Measurements from ENCODE around the gene IL19.
A peak's percentile ranks its signal among the peaks of the same experiment; 100 is the strongest.

DNA sequence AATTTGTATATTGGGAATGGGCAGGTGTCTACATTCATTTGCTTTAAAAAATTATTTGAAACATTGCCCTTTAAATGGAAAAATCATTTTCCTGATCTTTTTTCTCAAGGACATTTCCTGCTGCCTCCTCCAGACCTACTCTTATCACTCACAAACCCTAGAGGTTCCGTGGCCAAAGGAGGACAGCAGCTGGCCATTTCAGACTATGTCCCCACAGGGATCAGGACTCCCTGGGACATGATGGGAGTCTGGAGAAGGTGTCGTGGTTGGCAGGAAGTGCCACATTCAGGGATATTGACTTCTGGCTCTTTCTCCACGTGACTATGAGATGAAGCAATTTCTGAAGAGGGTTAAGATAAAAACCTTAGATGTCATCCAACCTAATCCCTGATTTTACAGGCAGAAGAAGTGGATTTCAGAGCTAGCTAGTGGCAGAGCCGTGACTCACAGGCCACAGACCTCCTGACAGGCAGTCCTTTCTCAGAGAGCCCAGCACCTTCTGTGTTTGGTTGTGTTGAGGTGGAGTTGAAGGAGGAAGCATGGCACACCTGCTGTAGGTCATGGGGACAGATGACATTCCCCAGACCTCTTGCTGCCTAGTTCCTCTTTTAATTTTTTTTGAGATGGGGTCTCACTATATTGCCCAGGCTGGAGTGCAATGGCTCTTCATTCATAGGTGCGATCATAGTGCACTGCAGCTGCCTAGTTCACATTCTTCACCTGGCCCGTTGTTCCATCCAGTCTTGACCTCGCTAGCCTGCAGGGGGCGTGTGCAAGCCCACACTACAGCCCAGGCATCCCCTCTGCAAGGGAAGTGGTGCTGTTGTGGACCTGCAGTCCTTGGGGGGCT is 27.2 kb downstream of the IL19 start:
- TF ChIP-seq, protein P1, sequence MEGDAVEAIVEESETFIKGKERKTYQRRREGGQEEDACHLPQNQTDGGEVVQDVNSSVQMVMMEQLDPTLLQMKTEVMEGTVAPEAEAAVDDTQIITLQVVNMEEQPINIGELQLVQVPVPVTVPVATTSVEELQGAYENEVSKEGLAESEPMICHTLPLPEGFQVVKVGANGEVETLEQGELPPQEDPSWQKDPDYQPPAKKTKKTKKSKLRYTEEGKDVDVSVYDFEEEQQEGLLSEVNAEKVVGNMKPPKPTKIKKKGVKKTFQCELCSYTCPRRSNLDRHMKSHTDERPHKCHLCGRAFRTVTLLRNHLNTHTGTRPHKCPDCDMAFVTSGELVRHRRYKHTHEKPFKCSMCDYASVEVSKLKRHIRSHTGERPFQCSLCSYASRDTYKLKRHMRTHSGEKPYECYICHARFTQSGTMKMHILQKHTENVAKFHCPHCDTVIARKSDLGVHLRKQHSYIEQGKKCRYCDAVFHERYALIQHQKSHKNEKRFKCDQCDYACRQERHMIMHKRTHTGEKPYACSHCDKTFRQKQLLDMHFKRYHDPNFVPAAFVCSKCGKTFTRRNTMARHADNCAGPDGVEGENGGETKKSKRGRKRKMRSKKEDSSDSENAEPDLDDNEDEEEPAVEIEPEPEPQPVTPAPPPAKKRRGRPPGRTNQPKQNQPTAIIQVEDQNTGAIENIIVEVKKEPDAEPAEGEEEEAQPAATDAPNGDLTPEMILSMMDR (IDR thresholded peaks at IDR 0.05; ENCODE audit: insufficient read depth, low read length) = peak; percentile 29
- TF ChIP-seq GABPA (IDR thresholded peaks at IDR 0.05; ENCODE audit: low read depth) = no peak
- TF ChIP-seq POLR2AphosphoS5 (IDR thresholded peaks at IDR 0.05; ENCODE audit: low read depth) = no peak
- TF ChIP-seq, protein P2, sequence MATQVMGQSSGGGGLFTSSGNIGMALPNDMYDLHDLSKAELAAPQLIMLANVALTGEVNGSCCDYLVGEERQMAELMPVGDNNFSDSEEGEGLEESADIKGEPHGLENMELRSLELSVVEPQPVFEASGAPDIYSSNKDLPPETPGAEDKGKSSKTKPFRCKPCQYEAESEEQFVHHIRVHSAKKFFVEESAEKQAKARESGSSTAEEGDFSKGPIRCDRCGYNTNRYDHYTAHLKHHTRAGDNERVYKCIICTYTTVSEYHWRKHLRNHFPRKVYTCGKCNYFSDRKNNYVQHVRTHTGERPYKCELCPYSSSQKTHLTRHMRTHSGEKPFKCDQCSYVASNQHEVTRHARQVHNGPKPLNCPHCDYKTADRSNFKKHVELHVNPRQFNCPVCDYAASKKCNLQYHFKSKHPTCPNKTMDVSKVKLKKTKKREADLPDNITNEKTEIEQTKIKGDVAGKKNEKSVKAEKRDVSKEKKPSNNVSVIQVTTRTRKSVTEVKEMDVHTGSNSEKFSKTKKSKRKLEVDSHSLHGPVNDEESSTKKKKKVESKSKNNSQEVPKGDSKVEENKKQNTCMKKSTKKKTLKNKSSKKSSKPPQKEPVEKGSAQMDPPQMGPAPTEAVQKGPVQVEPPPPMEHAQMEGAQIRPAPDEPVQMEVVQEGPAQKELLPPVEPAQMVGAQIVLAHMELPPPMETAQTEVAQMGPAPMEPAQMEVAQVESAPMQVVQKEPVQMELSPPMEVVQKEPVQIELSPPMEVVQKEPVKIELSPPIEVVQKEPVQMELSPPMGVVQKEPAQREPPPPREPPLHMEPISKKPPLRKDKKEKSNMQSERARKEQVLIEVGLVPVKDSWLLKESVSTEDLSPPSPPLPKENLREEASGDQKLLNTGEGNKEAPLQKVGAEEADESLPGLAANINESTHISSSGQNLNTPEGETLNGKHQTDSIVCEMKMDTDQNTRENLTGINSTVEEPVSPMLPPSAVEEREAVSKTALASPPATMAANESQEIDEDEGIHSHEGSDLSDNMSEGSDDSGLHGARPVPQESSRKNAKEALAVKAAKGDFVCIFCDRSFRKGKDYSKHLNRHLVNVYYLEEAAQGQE (IDR thresholded peaks at IDR 0.05; ENCODE audit: insufficient replicate concordance, low read depth) = no peak
